RKO (cell line): ENCODE measurements around the gene CRIP1.

Source experiments
- DNase-seq: peaks from one replicate; pipeline ENCODE4 v3.0.0-alpha.2; 2016; ENCODE audit warnings: low spot score

CRIP1 gene

DNA sequence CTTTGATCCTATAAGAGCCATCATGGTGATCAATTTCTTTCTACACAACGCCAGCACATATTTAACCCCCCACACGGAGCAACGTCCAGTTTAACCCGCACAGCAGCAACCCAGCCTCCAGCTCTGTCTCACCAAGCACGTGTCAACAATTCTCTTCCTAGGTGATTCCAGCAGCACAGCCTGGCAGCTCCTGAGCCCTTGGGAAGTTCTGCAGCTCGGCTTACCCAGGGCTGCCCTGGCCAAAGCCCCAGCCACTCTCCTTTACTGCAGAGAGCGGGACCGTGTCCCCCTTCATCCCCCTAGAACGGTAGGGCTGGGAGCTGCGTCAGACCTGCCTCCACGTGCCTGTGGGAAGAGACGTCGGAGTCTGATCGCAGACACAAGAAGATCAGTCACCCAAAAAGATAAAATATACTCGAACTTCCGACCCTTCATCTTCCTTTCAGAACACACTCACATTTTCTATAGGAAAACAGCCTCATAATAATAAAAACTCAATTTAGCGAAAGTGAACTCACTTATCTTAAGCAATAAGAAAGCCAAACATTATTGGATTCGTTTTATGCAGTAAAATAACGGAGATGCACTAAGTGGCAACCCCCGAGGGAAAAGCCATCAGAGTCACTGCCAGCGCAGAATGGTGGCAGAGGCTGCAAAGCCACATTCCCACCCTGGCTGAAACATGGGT, 47.3 kb downstream of the CRIP1 start:
- DNase-seq, result no peak

DNA sequence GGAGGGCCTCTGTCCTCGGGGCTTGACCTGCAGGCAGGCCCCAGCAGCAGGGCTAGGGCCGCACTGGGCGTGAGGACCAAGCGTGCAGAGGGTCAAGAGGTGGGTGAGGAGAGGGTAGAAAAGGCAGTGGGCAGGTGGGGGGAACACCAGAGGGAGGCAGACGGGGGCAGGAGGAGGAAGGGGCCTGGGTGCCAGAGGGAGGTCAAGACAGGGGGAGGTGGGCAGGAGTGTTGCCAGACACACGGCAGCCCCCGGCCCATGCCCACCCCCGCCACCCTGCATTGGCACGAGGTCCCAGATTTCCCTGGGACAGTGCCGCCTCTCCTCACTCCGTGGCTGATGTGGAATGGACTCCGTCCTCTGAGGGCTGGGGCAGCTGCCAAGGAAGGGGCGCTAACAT, 47.9 kb downstream of the CRIP1 start:
- DNase-seq, result no peak

DNA sequence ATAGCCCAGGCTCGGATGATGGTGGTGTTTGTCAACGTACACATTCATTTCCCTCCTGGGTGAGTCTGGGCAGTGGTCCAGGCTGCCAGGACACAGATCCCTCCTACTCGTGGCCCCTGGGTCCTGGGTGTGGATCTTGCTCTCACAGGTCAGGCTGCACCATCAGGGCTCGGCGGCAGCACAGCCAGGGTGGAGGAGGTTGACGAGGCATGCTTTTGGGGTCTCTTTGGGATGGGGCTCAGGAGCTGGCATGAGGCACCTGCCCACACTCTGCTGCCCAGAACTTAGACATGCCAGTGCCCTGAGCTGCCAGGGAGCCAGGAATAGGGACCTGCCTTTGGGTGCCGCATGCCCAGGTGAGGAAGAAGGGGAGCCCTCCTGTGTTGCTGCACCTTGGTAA, 49.4 kb downstream of the CRIP1 start:
- DNase-seq, result no peak

DNA sequence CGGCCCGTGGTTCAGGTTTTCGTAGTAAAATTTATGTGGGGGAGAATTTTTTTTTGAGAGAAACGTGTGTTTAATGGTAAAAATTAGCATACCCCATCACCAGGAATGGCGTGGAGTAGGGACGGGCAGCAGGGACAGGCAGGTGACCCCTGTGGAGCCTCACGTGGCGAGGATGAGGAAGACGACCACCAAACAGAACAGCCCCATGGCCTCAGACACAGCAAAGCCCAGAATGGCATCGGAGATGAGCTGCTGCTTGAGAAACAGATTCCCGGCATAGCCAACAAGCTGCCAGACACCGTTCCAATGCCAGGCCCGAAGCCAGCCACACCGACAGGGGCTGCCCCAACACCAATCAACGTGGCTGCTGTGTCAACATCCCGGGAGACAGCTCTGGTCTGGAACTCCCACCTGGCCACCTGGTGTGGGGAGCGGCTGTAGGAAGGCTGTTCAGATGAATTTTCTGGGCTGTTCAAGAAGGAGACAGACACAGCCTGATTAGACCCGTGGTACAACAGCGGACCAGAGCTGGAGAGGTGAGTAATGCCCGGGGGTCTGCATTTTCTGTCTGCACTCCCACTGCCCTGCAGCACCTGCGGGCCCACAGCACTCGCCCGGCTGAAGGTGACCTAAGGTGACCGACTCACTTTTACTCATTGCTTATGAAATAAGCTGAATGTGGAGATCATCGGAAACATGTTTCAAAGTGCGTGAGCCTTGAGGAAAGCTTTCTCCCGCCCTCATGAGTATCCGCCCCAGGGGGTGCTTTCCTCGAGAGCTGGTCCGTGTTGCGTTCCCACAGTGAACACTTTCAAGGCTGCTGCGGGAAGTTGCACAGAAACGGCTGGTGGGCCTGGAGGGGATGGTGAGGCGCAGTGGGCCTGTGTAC, 50.2 kb downstream of the CRIP1 start:
- no peak for DNase-seq

DNA sequence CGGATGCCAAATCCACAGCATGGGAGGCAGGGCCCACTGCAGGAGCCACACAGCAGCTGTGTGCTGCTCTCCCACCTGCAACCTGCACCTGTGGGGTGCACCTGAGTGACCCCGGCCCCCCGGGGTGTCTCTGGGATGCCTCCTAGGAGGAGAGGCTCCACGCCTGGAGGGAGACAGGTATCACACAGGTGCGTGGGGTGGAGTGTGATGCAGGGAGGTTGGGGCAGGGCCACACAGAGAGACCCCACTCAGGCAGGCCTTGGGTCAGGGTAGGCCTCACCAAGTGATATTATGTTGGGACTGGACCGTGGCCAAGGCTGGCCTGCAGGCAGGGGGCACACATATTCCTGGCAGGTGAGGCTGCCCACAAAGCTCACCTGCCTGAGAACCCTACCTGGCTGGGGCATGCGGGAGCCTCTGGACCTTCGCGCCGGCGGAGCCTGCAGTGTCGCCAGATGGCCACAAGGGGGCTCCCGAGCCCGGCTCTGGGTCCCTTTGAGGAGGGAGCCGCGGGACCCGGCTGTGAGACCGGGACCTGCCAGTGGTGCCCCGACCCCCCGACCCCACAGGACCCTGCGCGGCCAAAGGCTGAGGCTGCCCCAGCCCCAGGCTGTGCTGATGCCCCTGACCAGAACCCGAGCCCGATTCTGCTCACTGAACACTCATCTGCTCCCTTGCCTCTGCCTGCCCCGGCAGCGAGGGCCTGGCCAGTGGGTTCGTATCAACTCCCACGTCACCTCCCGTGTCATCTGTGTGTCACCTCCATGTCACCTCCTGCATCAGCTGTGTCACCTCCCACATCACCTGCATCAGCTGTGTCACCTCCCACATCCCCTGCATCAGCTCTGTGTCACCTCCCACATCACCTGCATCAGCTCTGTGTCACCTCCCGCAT, 51.1 kb downstream of the CRIP1 start:
- DNase-seq, result peak; percentile 70
